Dermis blood vessel endothelial cell (primary cell): Measurements from ENCODE around the gene MOSPD2. TPM values are rescaled to one million over a fixed set of nuclear protein-coding genes. Genes with fewer than 3 reads are reported as not detected.

Experiments
- total RNA-seq: library from RNA; depleted of rRNA; stranded (reverse); fragments of >200 nt; gene quantifications from 2 replicates; pipeline ENCODE4 v1.2.3, GENCODE V29; 2014

MOSPD2 gene
- total RNA-seq, 1 donor from 2014 or later: 23.7 TPM

Other genes starting within 250 kb of the MOSPD2 start
- gene FANCB, start 352 bp upstream of the MOSPD2 start, total RNA-seq: 5.1 and 6.8 TPM in 2 replicates